Keratinocyte (primary cell): Measurements from ENCODE around the gene FPGT. TPM values are rescaled to one million over a fixed set of nuclear protein-coding genes. Genes with fewer than 3 reads are reported as not detected.

Experiments used
- DNase-seq: peaks from one replicate; pipeline ENCODE4 v3.0.0-alpha.2; 2011; ENCODE audit warnings: low read depth, missing footprints, low spot score
- FAIRE-seq: peaks from 2 replicates; lab custom pipeline; 2011; peaks lifted over from hg19 to GRCh38; lab: Jason Lieb, UNC
- H2AFZ ChIP-seq: 2 replicates; pipeline ENCODE4 v1.6.0; 2012; ENCODE audit warnings: low read length, control low read depth, inconsistent platforms; ENCODE audit not compliant: control insufficient read depth
- H3K27ac ChIP-seq: 2 replicates; pipeline ENCODE4 v1.5.1; 2011; ENCODE audit warnings: low read length; ENCODE audit not compliant: control insufficient read depth, insufficient read depth
- H3K27me3 ChIP-seq: 3 replicates; pipeline ENCODE4 v1.6.0; 2011; ENCODE audit warnings: low read length; ENCODE audit not compliant: control insufficient read depth, insufficient read depth; ENCODE audit errors: extremely low read depth
- H3K36me3 ChIP-seq, 2 experiments: 2 replicates in 1 of 2; 3 replicates in 1 of 2; pipeline ENCODE4 v1.5.1; 2011; ENCODE audit warnings: low read length in 2 of 2, mild to moderate bottlenecking in 1 of 2; ENCODE audit not compliant: control insufficient read depth in 2 of 2, insufficient read depth in 2 of 2; ENCODE audit errors: extremely low read depth in 1 of 2
- H3K4me1 ChIP-seq: 3 replicates; pipeline ENCODE4 v1.5.1; 2011; ENCODE audit warnings: low read length; ENCODE audit not compliant: control insufficient read depth, insufficient read depth; ENCODE audit errors: extremely low read depth
- H3K4me2 ChIP-seq: 3 replicates; pipeline ENCODE4 v1.6.0; 2011; ENCODE audit warnings: low read depth, low read length; ENCODE audit not compliant: control insufficient read depth, insufficient read depth; ENCODE audit errors: extremely low read depth
- H3K4me3 ChIP-seq, 3 experiments: fragments of 200-600 bp in 1 of 3; sonication (generic) in 1 of 3; 2 replicates in 2 of 3; 3 replicates in 1 of 3; pipeline ENCODE4 v1.5.1; 2011 to 2016; ENCODE audit warnings: low read length in 3 of 3, mild to moderate bottlenecking in 3 of 3, control low read depth in 2 of 3, inconsistent platforms in 1 of 3, low read depth in 1 of 3, mixed read lengths in 1 of 3, mixed run types in 1 of 3, moderate library complexity in 1 of 3; ENCODE audit not compliant: control insufficient read depth in 2 of 3, insufficient read depth in 2 of 3; ENCODE audit errors: extremely low read depth in 1 of 3
- H3K79me2 ChIP-seq: 2 replicates; pipeline ENCODE4 v1.6.0; 2012; ENCODE audit warnings: low read length; ENCODE audit not compliant: control insufficient read depth, insufficient read depth
- H3K9ac ChIP-seq: 3 replicates; pipeline ENCODE4 v1.6.0; 2011; ENCODE audit warnings: low read length; ENCODE audit not compliant: control insufficient read depth, insufficient read depth; ENCODE audit errors: extremely low read depth
- H3K9me1 ChIP-seq: 3 replicates; pipeline ENCODE4 v1.6.0; 2011; ENCODE audit warnings: low read length; ENCODE audit not compliant: control insufficient read depth, insufficient read depth; ENCODE audit errors: extremely low read depth
- H3K9me3 ChIP-seq: 2 replicates; pipeline ENCODE4 v1.5.1; 2012; ENCODE audit warnings: low read depth, low read length; ENCODE audit not compliant: control insufficient read depth
- H4K20me1 ChIP-seq: 3 replicates; pipeline ENCODE4 v1.6.0; 2011; ENCODE audit warnings: low read length; ENCODE audit not compliant: control insufficient read depth, insufficient read depth; ENCODE audit errors: extremely low read depth
- EZH2 ChIP-seq: IDR thresholded peaks from one replicate; pipeline ENCODE4 v1.6.1; 2012; ENCODE audit warnings: inconsistent platforms, mild to moderate bottlenecking, low read length, moderate library complexity
- dilution Hi-C: fragments of 300-500 bp; cut with MboI; formaldehyde crosslinking; loops from one replicate; pipeline ENCODE4 v1.7.0; 2020; ENCODE audit warnings: low sequenced_read_pairs; ENCODE audit not compliant: extremely low pct_ligation_motif_present
- polyA plus RNA-seq, 5 experiments: library from polyadenylated mRNA; depleted of rRNA in 3 of 5; stranded (reverse) in 3 of 5; stranded (forward) in 1 of 5; unstranded in 1 of 5; fragments of >200 nt; gene quantifications; 1 replicate in 1 of 5; 2 replicates in 3 of 5; 3 replicates in 1 of 5; pipeline versions ENCODE4 v1.2.1 to v1.2.3, GENCODE V29; 2011 to 2012; ENCODE audit warnings: missing spikeins in 2 of 5, low read depth in 1 of 5, low replicate concordance in 1 of 5
- TF ChIP-seq, protein P1 (sequence below), 3 experiments: IDR thresholded peaks in 1 of 3; conservative IDR thresholded peaks in 1 of 3; optimal IDR thresholded peaks in 1 of 3; 2 replicates in 2 of 3; 3 replicates in 1 of 3; pipeline versions ENCODE3 to v1.5.1; 2011; ENCODE audit warnings: low read length in 3 of 3, mild to moderate bottlenecking in 3 of 3, moderate library complexity in 2 of 3, control low read depth in 1 of 3, inconsistent platforms in 1 of 3; ENCODE audit not compliant: insufficient read depth in 2 of 3; ENCODE audit errors: extremely low read depth in 1 of 3

Gene FPGT
- polyA plus RNA-seq, 1 donor (not counting 4 experiments of a cell fraction or from before 2014, with no cell fraction given) = 23.6 TPM

DNA sequence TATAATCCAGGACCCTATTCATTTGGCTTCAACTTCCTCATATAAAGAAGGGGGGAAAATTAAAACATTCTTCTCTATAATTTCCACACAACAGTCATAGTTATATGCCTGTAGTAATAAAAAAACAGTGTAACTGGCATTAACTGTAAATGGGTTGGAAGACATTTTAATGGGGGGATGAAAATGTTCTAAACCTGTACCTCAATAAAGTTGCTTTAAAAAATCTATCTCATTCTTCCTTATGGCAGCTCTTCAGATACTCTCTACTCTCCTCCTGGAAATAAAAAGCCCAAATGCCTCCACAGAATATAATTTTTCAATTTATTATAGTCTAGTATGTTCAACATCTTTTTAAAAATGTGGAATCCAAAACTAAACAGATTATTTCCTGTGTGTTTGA is 2.7 kb upstream of the FPGT start:
- H3K79me2 ChIP-seq = peaks cover 4% of the 10 kb centered on the region
- no peaks in the 10 kb centered on the region for H3K9me3 ChIP-seq
- H3K4me2 ChIP-seq = no peak overlapping the region
- dilution Hi-C loops = no loop called here
- H3K4me1 ChIP-seq = peaks cover 7% of the 10 kb centered on the region
- TF ChIP-seq EZH2 = no peak
- TF ChIP-seq, protein P1, sequence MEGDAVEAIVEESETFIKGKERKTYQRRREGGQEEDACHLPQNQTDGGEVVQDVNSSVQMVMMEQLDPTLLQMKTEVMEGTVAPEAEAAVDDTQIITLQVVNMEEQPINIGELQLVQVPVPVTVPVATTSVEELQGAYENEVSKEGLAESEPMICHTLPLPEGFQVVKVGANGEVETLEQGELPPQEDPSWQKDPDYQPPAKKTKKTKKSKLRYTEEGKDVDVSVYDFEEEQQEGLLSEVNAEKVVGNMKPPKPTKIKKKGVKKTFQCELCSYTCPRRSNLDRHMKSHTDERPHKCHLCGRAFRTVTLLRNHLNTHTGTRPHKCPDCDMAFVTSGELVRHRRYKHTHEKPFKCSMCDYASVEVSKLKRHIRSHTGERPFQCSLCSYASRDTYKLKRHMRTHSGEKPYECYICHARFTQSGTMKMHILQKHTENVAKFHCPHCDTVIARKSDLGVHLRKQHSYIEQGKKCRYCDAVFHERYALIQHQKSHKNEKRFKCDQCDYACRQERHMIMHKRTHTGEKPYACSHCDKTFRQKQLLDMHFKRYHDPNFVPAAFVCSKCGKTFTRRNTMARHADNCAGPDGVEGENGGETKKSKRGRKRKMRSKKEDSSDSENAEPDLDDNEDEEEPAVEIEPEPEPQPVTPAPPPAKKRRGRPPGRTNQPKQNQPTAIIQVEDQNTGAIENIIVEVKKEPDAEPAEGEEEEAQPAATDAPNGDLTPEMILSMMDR (optimal IDR thresholded peaks at IDR 0.05 in 1 of 3, IDR thresholded peaks at IDR 0.05 in 1 of 3, conservative IDR thresholded peaks at IDR 0.05 in 1 of 3; ENCODE audit: extremely low read depth in 1 of 3, insufficient read depth in 2 of 3, low read length in 3 of 3) = no peak
- H3K27me3 ChIP-seq = no peaks in the 10 kb centered on the region
- no peaks in the 10 kb centered on the region for H4K20me1 ChIP-seq
- no peaks in the 10 kb centered on the region for H3K36me3 ChIP-seq
- no peak for FAIRE-seq
- DNase-seq = no peak
- no peak overlapping the region for H2AFZ ChIP-seq
- H3K27ac ChIP-seq = no peak overlapping the region
- no peaks in the 10 kb centered on the region for H3K9me1 ChIP-seq
- H3K4me3 ChIP-seq = no peak overlapping the region
- H3K9ac ChIP-seq = no peak overlapping the region

DNA sequence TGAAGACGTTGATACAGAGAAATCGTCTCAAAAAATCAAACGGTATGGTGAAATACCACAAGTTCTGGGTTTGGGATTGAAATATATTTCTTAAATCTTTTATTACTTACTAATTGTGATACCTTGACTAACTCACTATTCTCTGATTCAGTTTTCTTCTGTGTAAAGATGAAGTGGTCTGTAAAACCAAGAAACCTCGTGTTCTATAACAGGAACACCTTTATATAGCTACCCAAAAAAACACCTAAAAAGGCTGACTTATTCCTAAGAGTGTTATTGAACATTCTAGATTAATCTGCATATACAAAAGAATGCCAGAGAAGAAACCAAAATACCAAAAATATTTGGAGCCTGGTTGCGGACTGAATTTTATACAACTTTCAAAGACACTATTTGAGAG is 787 bp upstream of the FPGT start:
- Histone ChIP-seq H3K27ac (peak overlapping the region; percentile 73), H3K9me1 (no peaks in the 10 kb centered on the region), H3K36me3 (no peaks in the 10 kb centered on the region), H3K9ac (peak overlapping the region; percentile 78), H3K4me1 (peaks cover 7% of the 10 kb centered on the region), H3K9me3 (no peaks in the 10 kb centered on the region), H4K20me1 (no peaks in the 10 kb centered on the region), H3K79me2 (peaks cover 4% of the 10 kb centered on the region), H3K4me3 (peak overlapping the region; percentile 54 to 88 (median 80)), H3K4me2 (peak overlapping the region; percentile 69), H3K27me3 (no peaks in the 10 kb centered on the region), H2AFZ (peak overlapping the region; percentile 58)
- DNase-seq (no peak), FAIRE-seq (no peak)
- dilution Hi-C loops = no loop called here
- TF ChIP-seq, protein P1 (optimal IDR thresholded peaks at IDR 0.05 in 1 of 3, IDR thresholded peaks at IDR 0.05 in 1 of 3, conservative IDR thresholded peaks at IDR 0.05 in 1 of 3; ENCODE audit: extremely low read depth in 1 of 3, insufficient read depth in 2 of 3, low read length in 3 of 3) = no peak
- TF ChIP-seq EZH2 = no peak
